Measurements from ENCODE around the gene TBC1D7.

The TBC1D7 gene

GRCh38 chr6:13272131-13273046, 55.9 kb downstream of the TBC1D7 start:
- H3K27ac ChIP-seq = no peak overlapping the region
- TF ChIP-seq, protein P1, sequence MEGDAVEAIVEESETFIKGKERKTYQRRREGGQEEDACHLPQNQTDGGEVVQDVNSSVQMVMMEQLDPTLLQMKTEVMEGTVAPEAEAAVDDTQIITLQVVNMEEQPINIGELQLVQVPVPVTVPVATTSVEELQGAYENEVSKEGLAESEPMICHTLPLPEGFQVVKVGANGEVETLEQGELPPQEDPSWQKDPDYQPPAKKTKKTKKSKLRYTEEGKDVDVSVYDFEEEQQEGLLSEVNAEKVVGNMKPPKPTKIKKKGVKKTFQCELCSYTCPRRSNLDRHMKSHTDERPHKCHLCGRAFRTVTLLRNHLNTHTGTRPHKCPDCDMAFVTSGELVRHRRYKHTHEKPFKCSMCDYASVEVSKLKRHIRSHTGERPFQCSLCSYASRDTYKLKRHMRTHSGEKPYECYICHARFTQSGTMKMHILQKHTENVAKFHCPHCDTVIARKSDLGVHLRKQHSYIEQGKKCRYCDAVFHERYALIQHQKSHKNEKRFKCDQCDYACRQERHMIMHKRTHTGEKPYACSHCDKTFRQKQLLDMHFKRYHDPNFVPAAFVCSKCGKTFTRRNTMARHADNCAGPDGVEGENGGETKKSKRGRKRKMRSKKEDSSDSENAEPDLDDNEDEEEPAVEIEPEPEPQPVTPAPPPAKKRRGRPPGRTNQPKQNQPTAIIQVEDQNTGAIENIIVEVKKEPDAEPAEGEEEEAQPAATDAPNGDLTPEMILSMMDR (IDR thresholded peaks at IDR 0.05) = no peak
- TF ChIP-seq ZFX (IDR thresholded peaks at IDR 0.05; ENCODE audit: borderline replicate concordance) = no peak

GRCh38 chr6:13268913-13269518, 59.3 kb downstream of the TBC1D7 start:
- TF ChIP-seq ZFX (IDR thresholded peaks at IDR 0.05; ENCODE audit: borderline replicate concordance) = no peak
- TF ChIP-seq, protein P1 (IDR thresholded peaks at IDR 0.05) = no peak
- H3K27ac ChIP-seq = no peak overlapping the region

DNA sequence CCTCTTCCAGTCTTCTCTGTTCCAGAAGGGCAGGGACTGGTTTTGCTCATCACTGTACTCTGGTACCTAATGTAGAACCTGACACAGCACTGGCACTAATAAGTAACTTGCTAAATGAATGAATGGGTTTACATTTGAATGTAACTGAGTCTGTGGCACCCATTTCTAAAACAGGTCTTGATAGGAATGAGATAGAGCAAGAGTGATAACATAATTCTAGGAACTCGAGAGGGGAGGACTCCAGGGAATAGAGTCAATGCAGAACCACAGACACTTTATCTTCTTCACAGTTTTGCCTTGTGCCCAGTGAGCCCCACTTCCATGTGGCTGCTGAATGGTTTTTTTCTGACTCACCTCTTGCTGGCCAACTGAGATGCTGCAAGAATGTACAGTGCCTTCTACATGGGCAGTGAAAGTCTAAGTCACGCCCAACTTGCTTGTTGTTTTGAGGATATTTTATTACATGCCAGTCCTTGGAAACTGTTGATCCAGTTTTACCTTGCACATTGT, 61.1 kb downstream of the TBC1D7 start:
- TF ChIP-seq, protein P1 (IDR thresholded peaks at IDR 0.05) = no peak
- no peak for TF ChIP-seq ZFX (IDR thresholded peaks at IDR 0.05; ENCODE audit: borderline replicate concordance)
- no peak overlapping the region for H3K27ac ChIP-seq

DNA sequence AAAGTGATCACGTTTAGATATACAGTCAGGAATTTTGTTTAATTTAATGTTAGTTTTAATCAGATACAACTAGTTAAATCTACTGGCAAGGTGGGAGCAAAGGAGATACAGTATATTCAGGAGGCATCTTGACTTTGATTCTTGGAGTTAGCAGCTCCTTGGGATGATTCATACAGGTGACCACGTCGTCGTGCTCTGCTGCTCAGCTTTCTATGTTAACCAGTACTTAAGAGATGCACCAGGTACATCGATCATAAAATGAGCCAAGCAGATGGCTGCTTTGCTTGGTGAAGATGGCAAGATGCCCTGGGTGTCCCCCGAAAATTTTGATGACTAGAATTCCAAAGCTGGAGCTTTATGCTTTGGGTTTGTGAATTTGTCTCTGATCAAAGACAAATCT, 64.7 kb downstream of the TBC1D7 start:
- no peak for TF ChIP-seq ZFX (IDR thresholded peaks at IDR 0.05; ENCODE audit: borderline replicate concordance)
- TF ChIP-seq, protein P1 (IDR thresholded peaks at IDR 0.05) = no peak
- no peak overlapping the region for H3K27ac ChIP-seq

GRCh38 chr6:13262302-13263230, 65.8 kb downstream of the TBC1D7 start:
- TF ChIP-seq, protein P1 (IDR thresholded peaks at IDR 0.05) = no peak
- TF ChIP-seq ZFX (IDR thresholded peaks at IDR 0.05; ENCODE audit: borderline replicate concordance) = no peak
- no peak overlapping the region for H3K27ac ChIP-seq

DNA sequence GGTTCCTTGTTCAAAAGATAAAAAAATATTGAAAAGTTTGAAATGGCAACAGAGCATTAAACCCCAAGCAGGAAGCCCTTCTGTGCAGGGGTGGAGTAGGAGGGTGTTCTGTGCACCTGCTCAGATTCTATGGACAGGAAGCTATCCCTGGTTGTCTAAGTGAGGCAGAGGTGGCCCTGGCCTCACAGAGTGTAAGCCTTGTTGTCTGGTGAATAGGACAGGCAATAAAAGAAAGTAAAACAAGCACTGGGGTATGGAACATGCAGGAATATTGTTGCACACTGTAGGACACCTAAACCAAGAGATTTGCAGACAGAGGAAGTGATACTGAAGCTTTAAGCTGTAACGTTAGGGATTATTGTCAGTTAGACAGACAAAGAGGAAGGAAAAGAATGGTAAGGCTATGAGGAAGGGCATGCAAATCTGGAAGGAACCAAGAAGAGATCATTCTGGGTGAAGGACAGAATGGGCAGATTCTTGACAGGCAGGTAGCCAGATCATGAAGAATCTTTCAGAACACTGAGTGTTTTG, 66.8 kb downstream of the TBC1D7 start:
- TF ChIP-seq ZFX (IDR thresholded peaks at IDR 0.05; ENCODE audit: borderline replicate concordance) = no peak
- TF ChIP-seq, protein P1 (IDR thresholded peaks at IDR 0.05) = no peak
- no peak overlapping the region for H3K27ac ChIP-seq
